DOHH2 (cell line): Measurements from ENCODE around the gene NSDHL.

Experiments used
- EZH2phosphoT487 ChIP-seq: fragments of 200-600 bp; sonication (generic); IDR thresholded peaks from 2 replicates; pipeline ENCODE4 v1.6.1; 2017; ENCODE audit warnings: borderline replicate concordance, mild to moderate bottlenecking, antibody characterized with exemption, low read length, moderate library complexity, mixed read lengths
- TF ChIP-seq, protein P1 (sequence below): fragments of 200-600 bp; sonication (generic); IDR thresholded peaks from one replicate; pipeline ENCODE4 v1.5.1; 2014; ENCODE audit warnings: antibody characterized with exemption, mild to moderate bottlenecking, low read depth, low read length; ENCODE audit not compliant: poor library complexity, severe bottlenecking

- TF ChIP-seq, protein P1, sequence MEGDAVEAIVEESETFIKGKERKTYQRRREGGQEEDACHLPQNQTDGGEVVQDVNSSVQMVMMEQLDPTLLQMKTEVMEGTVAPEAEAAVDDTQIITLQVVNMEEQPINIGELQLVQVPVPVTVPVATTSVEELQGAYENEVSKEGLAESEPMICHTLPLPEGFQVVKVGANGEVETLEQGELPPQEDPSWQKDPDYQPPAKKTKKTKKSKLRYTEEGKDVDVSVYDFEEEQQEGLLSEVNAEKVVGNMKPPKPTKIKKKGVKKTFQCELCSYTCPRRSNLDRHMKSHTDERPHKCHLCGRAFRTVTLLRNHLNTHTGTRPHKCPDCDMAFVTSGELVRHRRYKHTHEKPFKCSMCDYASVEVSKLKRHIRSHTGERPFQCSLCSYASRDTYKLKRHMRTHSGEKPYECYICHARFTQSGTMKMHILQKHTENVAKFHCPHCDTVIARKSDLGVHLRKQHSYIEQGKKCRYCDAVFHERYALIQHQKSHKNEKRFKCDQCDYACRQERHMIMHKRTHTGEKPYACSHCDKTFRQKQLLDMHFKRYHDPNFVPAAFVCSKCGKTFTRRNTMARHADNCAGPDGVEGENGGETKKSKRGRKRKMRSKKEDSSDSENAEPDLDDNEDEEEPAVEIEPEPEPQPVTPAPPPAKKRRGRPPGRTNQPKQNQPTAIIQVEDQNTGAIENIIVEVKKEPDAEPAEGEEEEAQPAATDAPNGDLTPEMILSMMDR, result no peak
- no peak for TF ChIP-seq EZH2phosphoT487
These were observed 39.1 kb downstream of the NSDHL start for GRCh38 chrX:152869972-152870371.
